SK-N-SH (cell line): ENCODE measurements around the gene ZDHHC24. TPM values are rescaled to one million over a fixed set of nuclear protein-coding genes. Genes with fewer than 3 reads are reported as not detected.

Experiments
- CTCF ChIA-PET: fragments of 300-600, 350-600 bp; formaldehyde crosslinking; extraction: SDS; loops from one replicate; lab custom pipeline; 2021; lab: Yijun Ruan, JAX
- POLR2A ChIA-PET: fragments of 350-600 bp; sonication (Branson Sonifier 250); formaldehyde crosslinking; extraction: SDS; loops from one replicate; lab custom pipeline; 2020; ENCODE audit warnings: antibody characterized with exemption, inconsistent platforms; lab: Yijun Ruan, JAX
- DNase-seq: peaks from one replicate; pipeline ENCODE4 v3.0.0; 2012
- H2AFZ ChIP-seq: fragments of 200-600 bp; sonication (generic); 2 replicates; pipeline ENCODE4 v1.8.1; 2016; ENCODE audit warnings: antibody characterized with exemption, mild to moderate bottlenecking, low read depth
- H3F3A ChIP-seq: fragments of 200-600 bp; sonication (generic); replicated peaks from 2 replicates; pipeline ENCODE3; 2016; ENCODE audit warnings: antibody characterized with exemption, mild to moderate bottlenecking; ENCODE audit not compliant: insufficient read depth
- H3K27ac ChIP-seq, 2 experiments: fragments of 200-500 bp in 1 of 2; fragments of 200-600 bp in 1 of 2; sonication (Bioruptor generic) in 1 of 2; sonication (generic), shearing (Covaris generic) in 1 of 2; 2 replicates each; pipeline versions ENCODE4 v1.5.1 to v1.6.1; 2014 to 2016; ENCODE audit warnings: low read depth in 2 of 2, inconsistent platforms in 1 of 2, low read length in 1 of 2, mild to moderate bottlenecking in 1 of 2, mixed read lengths in 1 of 2
- H3K27me3 ChIP-seq: fragments of 200-600 bp; sonication (generic), shearing (Covaris generic); 2 replicates; pipeline ENCODE4 v1.6.1; 2016; ENCODE audit warnings: mixed run types; ENCODE audit not compliant: insufficient read depth
- H3K36me3 ChIP-seq, 2 experiments: fragments of 200-500 bp in 1 of 2; fragments of 200-600 bp in 1 of 2; sonication (Bioruptor generic) in 1 of 2; sonication (generic) in 1 of 2; replicated peaks in 1 of 2; 2 replicates each; pipeline versions ENCODE3 to v1.5.1; 2014 to 2016; ENCODE audit warnings: low read length in 1 of 2, mild to moderate bottlenecking in 1 of 2; ENCODE audit not compliant: insufficient read depth in 2 of 2, control insufficient read depth in 1 of 2
- H3K4me1 ChIP-seq, 2 experiments: fragments of 200-500 bp in 1 of 2; fragments of 200-600 bp in 1 of 2; sonication (Bioruptor generic) in 1 of 2; sonication (generic), shearing (Covaris generic) in 1 of 2; 2 replicates each; pipeline versions ENCODE4 v1.5.1 to v1.6.1; 2014 to 2016; ENCODE audit warnings: low read depth in 1 of 2, low read length in 1 of 2, mixed run types in 1 of 2; ENCODE audit not compliant: insufficient read depth in 2 of 2, control insufficient read depth in 1 of 2
- H3K4me2 ChIP-seq: fragments of 200-600 bp; sonication (generic), shearing (Covaris generic); 2 replicates; pipeline ENCODE4 v1.6.1; 2017; ENCODE audit warnings: mixed run types
- H3K4me3 ChIP-seq, 2 experiments: fragments of 200-500 bp in 1 of 2; fragments of 200-600 bp in 1 of 2; sonication (Bioruptor generic) in 1 of 2; sonication (generic), shearing (Covaris generic) in 1 of 2; 2 replicates each; pipeline versions ENCODE4 v1.5.1 to v1.8.1; 2014 to 2016; ENCODE audit warnings: low read depth in 2 of 2, inconsistent platforms in 1 of 2, low read length in 1 of 2, mild to moderate bottlenecking in 1 of 2, mixed read lengths in 1 of 2, moderate library complexity in 1 of 2
- H3K79me2 ChIP-seq: fragments of 200-600 bp; sonication (generic); 2 replicates; pipeline ENCODE4 v1.8.1; 2017; ENCODE audit warnings: mild to moderate bottlenecking; ENCODE audit not compliant: insufficient read depth
- H3K9ac ChIP-seq: fragments of 200-600 bp; sonication (generic); 2 replicates; pipeline ENCODE4 v1.6.1; 2017; ENCODE audit warnings: mixed run types
- H3K9me2 ChIP-seq: fragments of 200-600 bp; sonication (generic); 2 replicates; pipeline ENCODE4 v1.6.1; 2017; ENCODE audit warnings: mixed run types
- H3K9me3 ChIP-seq: fragments of 200-600 bp; sonication (generic); 2 replicates; pipeline ENCODE4 v1.6.1; 2017; ENCODE audit warnings: mixed run types, mild to moderate bottlenecking, moderate library complexity
- H4K20me1 ChIP-seq: fragments of 200-600 bp; sonication (generic); 2 replicates; pipeline ENCODE4 v1.6.1; 2017; ENCODE audit warnings: mild to moderate bottlenecking, mixed run types; ENCODE audit not compliant: insufficient read depth
- CHD2 ChIP-seq: fragments of 150-350 bp; IDR thresholded peaks from 2 replicates; pipeline ENCODE4 v1.6.1; 2018; ENCODE audit warnings: low read length; ENCODE audit not compliant: partially characterized antibody
- FOSL2 ChIP-seq: IDR thresholded peaks from 2 replicates; pipeline ENCODE4 v1.4.0; 2012; ENCODE audit warnings: low read depth, mild to moderate bottlenecking, moderate library complexity, borderline replicate concordance
- FOXJ3 ChIP-seq: sonication (generic); formaldehyde crosslinking; IDR thresholded peaks from 2 replicates; pipeline ENCODE4 v1.5.1; 2020; ENCODE audit warnings: mild to moderate bottlenecking, missing genetic modification reagents
- RAD21 ChIP-seq: IDR thresholded peaks from 2 replicates; pipeline ENCODE4 v1.6.1; 2012; ENCODE audit warnings: mild to moderate bottlenecking, low read length
- RXRA ChIP-seq: IDR thresholded peaks from 2 replicates; pipeline ENCODE4 v1.4.0; 2012; ENCODE audit warnings: low read depth, mild to moderate bottlenecking, borderline replicate concordance
- SMC3 ChIP-seq: IDR thresholded peaks from 2 replicates; pipeline ENCODE4 v1.6.1; 2012; ENCODE audit warnings: low read depth, low read length, improper control_type of control experiment
- TCF12 ChIP-seq: IDR thresholded peaks from 2 replicates; pipeline ENCODE4 v1.4.0; 2012
- WGBS: methylation state at CpG from one replicate; pipeline ENCODE4 v1.1.6; 2017; ENCODE audit warnings: low lambda C conversion rate; 5-methylcytosine and 5-hydroxymethylcytosine counted together
- polyA plus RNA-seq, 3 experiments: library from polyadenylated mRNA; depleted of rRNA; stranded (reverse); fragments of >200 nt; gene quantifications; 2 replicates each; pipeline ENCODE4 v1.2.3, GENCODE V29; 2012
- TF ChIP-seq, protein P1 (sequence below): IDR thresholded peaks from 2 replicates; pipeline ENCODE4 v1.4.0; 2012; ENCODE audit warnings: low read depth, borderline replicate concordance
- TF ChIP-seq, protein P2 (sequence below): IDR thresholded peaks from 2 replicates; pipeline ENCODE4 v1.6.1; 2012; ENCODE audit warnings: mild to moderate bottlenecking, low read depth, low read length, moderate library complexity
- TF ChIP-seq, protein P3 (sequence below): fragments of 200-600 bp; sonication (generic); IDR thresholded peaks from 2 replicates; pipeline ENCODE4 v1.6.1; 2017; ENCODE audit warnings: antibody characterized with exemption, mild to moderate bottlenecking, moderate library complexity
- TF ChIP-seq, protein P4 (sequence below): IDR thresholded peaks from 2 replicates; pipeline ENCODE4 v1.4.0; 2012; ENCODE audit warnings: low read depth
- TF ChIP-seq, protein P5 (sequence below): IDR thresholded peaks from 2 replicates; pipeline ENCODE4 v1.4.0; 2012; ENCODE audit warnings: low read depth, borderline replicate concordance

The ZDHHC24 gene
- polyA plus RNA-seq, 1 of the 3 experiments (the other 2 are of a cell fraction), result 13.1 TPM

DNA sequence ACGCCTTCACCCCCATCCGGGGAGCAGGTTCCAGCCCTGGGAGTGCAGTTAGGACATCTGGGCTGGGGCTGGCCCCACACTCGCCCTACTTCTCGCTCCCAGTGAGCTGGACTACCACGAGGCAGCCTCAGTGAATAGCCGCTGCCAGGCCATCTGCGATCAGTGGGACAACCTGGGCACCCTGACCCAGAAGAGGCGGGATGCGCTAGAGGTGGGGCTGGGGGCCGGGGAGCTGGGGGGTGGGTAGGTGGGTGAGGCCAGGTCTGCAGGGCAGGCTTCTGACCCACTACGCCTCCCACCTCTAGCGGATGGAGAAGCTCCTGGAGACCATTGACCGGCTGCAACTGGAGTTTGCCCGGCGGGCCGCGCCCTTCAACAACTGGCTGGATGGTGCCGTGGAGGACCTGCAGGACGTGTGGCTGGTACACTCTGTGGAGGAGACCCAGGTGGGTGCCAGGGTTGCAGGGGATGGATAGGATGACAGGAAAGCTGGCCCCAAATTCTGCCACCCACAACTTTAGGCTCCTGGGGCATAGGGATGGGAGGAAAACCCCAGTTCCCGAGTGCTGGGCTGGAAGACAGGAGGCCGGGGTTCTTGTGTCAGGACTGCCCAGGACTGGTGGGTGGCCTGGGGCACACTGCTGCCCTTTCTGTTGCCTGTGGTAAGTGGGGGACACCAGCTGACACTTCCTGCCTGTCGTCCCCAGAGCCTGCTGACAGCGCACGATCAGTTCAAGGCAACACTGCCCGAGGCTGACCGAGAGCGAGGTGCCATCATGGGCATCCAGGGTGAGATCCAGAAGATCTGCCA is 14.2 kb upstream of the ZDHHC24 start:
- Histone ChIP-seq H3K9me2 (no peaks in the 10 kb centered on the region), H3K4me1 (no peaks in the 10 kb centered on the region; a peak in 1 of 4 replicates)
- WGBS, result 83% methylated on average over 7 of the region's 27 CpGs
- no peak for TF ChIP-seq RXRA
- TF ChIP-seq FOSL2, result no peak
- TF ChIP-seq, protein P1, sequence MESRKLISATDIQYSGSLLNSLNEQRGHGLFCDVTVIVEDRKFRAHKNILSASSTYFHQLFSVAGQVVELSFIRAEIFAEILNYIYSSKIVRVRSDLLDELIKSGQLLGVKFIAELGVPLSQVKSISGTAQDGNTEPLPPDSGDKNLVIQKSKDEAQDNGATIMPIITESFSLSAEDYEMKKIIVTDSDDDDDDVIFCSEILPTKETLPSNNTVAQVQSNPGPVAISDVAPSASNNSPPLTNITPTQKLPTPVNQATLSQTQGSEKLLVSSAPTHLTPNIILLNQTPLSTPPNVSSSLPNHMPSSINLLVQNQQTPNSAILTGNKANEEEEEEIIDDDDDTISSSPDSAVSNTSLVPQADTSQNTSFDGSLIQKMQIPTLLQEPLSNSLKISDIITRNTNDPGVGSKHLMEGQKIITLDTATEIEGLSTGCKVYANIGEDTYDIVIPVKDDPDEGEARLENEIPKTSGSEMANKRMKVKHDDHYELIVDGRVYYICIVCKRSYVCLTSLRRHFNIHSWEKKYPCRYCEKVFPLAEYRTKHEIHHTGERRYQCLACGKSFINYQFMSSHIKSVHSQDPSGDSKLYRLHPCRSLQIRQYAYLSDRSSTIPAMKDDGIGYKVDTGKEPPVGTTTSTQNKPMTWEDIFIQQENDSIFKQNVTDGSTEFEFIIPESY, result no peak
- no peak for TF ChIP-seq FOXJ3 (CRISPR knock-in tag)
- TF ChIP-seq, all 33 proteins: peak for 0
- Histone ChIP-seq H3K27ac (no peak overlapping the region), H3K36me3 (no peaks in the 10 kb centered on the region), H2AFZ (no peak overlapping the region), H3K4me3 (no peak overlapping the region), H3K9me3 (no peaks in the 10 kb centered on the region), H4K20me1 (no peaks in the 10 kb centered on the region), H3K79me2 (no peaks in the 10 kb centered on the region), H3K27me3 (no peaks in the 10 kb centered on the region), H3K4me2 (no peak overlapping the region), H3F3A (no peaks in the 10 kb centered on the region), H3K9ac (no peak overlapping the region)
- ChIA-PET CTCF (interaction anchor here (1.0 kb wide), 1 partner anchor 118 kb away, joined by 3 read pairs; the partner anchor contains the start of gene RBM4B), POLR2A (interaction anchor here (0.6 to 1.4 kb wide), 2 partner anchors 14 to 20 kb away, joined by 3 to 4 read pairs; partner anchors contain the start of gene ZDHHC24)
- no peak for DNase-seq

DNA sequence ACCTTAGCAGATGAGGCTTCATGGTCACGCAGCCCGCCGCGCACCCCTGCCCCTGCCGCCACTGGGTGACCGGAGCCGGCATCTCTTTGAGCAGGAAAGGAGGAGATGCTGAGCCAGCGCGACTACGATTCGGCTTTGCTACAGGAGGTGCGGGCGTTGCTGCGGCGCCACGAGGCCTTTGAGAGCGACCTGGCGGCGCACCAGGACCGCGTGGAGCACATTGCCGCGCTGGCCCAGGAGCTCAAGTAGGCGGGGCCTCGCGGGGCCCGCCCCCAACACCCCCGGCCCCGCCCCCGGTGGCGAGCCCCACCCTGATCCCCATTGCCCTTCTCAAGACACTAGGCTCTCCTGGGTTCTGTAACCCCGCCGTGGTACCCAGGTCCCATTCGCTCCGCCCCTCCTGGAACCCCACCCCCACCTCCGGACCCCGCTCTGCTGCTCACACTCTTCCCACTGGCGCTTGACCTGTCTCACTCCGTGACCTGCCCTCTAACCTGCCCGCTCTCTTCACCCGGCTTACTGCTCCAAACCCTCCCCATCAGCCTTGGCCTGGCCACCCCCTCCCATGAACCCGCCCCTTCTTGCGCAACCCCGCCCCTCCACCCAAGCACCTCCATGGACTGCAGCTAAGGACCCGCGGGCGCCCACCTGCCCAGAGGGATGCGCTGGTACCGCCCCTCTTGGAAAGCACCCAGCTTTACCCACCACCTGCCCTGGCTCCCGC is 13.5 kb upstream of the ZDHHC24 start:
- 70% methylated on average over 48 of the region's 50 CpGs for WGBS
- Histone ChIP-seq H3K4me1 (no peaks in the 10 kb centered on the region; a peak in 1 of 4 replicates), H4K20me1 (no peaks in the 10 kb centered on the region), H3K4me3 (no peak overlapping the region), H3K79me2 (no peaks in the 10 kb centered on the region), H3K9me2 (no peaks in the 10 kb centered on the region), H3K9me3 (no peaks in the 10 kb centered on the region), H3K4me2 (no peak overlapping the region), H2AFZ (no peak overlapping the region), H3F3A (no peaks in the 10 kb centered on the region), H3K36me3 (no peaks in the 10 kb centered on the region), H3K9ac (no peak overlapping the region), H3K27me3 (no peaks in the 10 kb centered on the region), H3K27ac (no peak overlapping the region)
- POLR2A ChIA-PET, result interaction anchor here (0.6 to 1.4 kb wide), 2 partner anchors 14 to 19 kb away, joined by 3 to 4 read pairs; partner anchors contain the start of gene ZDHHC24
- peak; percentile 65 for DNase-seq
- CTCF ChIA-PET, result interaction anchor here (1.0 kb wide), 1 partner anchor 118 kb away, joined by 3 read pairs; the partner anchor contains the start of gene RBM4B
- TF ChIP-seq, protein P2, sequence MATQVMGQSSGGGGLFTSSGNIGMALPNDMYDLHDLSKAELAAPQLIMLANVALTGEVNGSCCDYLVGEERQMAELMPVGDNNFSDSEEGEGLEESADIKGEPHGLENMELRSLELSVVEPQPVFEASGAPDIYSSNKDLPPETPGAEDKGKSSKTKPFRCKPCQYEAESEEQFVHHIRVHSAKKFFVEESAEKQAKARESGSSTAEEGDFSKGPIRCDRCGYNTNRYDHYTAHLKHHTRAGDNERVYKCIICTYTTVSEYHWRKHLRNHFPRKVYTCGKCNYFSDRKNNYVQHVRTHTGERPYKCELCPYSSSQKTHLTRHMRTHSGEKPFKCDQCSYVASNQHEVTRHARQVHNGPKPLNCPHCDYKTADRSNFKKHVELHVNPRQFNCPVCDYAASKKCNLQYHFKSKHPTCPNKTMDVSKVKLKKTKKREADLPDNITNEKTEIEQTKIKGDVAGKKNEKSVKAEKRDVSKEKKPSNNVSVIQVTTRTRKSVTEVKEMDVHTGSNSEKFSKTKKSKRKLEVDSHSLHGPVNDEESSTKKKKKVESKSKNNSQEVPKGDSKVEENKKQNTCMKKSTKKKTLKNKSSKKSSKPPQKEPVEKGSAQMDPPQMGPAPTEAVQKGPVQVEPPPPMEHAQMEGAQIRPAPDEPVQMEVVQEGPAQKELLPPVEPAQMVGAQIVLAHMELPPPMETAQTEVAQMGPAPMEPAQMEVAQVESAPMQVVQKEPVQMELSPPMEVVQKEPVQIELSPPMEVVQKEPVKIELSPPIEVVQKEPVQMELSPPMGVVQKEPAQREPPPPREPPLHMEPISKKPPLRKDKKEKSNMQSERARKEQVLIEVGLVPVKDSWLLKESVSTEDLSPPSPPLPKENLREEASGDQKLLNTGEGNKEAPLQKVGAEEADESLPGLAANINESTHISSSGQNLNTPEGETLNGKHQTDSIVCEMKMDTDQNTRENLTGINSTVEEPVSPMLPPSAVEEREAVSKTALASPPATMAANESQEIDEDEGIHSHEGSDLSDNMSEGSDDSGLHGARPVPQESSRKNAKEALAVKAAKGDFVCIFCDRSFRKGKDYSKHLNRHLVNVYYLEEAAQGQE, result no peak
- TF ChIP-seq, protein P3, sequence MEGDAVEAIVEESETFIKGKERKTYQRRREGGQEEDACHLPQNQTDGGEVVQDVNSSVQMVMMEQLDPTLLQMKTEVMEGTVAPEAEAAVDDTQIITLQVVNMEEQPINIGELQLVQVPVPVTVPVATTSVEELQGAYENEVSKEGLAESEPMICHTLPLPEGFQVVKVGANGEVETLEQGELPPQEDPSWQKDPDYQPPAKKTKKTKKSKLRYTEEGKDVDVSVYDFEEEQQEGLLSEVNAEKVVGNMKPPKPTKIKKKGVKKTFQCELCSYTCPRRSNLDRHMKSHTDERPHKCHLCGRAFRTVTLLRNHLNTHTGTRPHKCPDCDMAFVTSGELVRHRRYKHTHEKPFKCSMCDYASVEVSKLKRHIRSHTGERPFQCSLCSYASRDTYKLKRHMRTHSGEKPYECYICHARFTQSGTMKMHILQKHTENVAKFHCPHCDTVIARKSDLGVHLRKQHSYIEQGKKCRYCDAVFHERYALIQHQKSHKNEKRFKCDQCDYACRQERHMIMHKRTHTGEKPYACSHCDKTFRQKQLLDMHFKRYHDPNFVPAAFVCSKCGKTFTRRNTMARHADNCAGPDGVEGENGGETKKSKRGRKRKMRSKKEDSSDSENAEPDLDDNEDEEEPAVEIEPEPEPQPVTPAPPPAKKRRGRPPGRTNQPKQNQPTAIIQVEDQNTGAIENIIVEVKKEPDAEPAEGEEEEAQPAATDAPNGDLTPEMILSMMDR, result no peak
- TF ChIP-seq RAD21, result no peak
- no peak for TF ChIP-seq TCF12
- TF ChIP-seq, protein P4, sequence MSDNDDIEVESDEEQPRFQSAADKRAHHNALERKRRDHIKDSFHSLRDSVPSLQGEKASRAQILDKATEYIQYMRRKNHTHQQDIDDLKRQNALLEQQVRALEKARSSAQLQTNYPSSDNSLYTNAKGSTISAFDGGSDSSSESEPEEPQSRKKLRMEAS, result no peak
- TF ChIP-seq SMC3, result no peak
- TF ChIP-seq, protein P5, sequence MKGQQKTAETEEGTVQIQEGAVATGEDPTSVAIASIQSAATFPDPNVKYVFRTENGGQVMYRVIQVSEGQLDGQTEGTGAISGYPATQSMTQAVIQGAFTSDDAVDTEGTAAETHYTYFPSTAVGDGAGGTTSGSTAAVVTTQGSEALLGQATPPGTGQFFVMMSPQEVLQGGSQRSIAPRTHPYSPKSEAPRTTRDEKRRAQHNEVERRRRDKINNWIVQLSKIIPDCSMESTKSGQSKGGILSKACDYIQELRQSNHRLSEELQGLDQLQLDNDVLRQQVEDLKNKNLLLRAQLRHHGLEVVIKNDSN, result no peak
- TF ChIP-seq CHD2, result no peak
- TF ChIP-seq, protein P1, result no peak
